Gastrocnemius medialis (tissue), 4 donors: ENCODE results near the gene BCAS4.

Experiments used
- CTCF ChIP-seq, 5 experiments: fragments of 450-650 bp in 3 of 5; fragments of 200-600 bp in 2 of 5; sonication (generic) in 2 of 5; IDR thresholded peaks in 4 of 5; conservative IDR thresholded peaks in 1 of 5; 1 replicate in 4 of 5; 2 replicates in 1 of 5; pipeline ENCODE4 v1.5.1; 2016 to 2019; ENCODE audit warnings: antibody characterized with exemption in 5 of 5, mild to moderate bottlenecking in 3 of 5, moderate library complexity in 3 of 5
- POLR2A ChIP-seq, 2 donors: fragments of 450-650 bp; IDR thresholded peaks; one replicate each; pipeline ENCODE4 v1.6.1; 2017; ENCODE audit warnings: antibody characterized with exemption in 2 of 2, mild to moderate bottlenecking in 2 of 2, moderate library complexity in 2 of 2

GRCh38 chr20:50856475-50857041, 61.7 kb downstream of the BCAS4 start:
- TF ChIP-seq CTCF (IDR thresholded peaks at IDR 0.05 in 4 of 5, conservative IDR thresholded peaks at IDR 0.05 in 1 of 5) (no peak), POLR2A (IDR thresholded peaks at IDR 0.05) (no peak)
